GM18508 (cell line): Measurements from ENCODE around the gene BSG.
"Not testable (repeated sequence)": the region's sequence is repeated elsewhere in the genome, so short reads cannot be mapped to it uniquely, and the experiment has no call there.

Experiments used
- ATAC-seq: cut with Tn5 transposase; IDR thresholded peaks from one replicate; pipeline ENCODE4 v1.9.1; 2021; ENCODE audit warnings: moderate number of reproducible peaks; ENCODE audit not compliant: insufficient read depth, unreplicated experiment

The BSG gene

DNA sequence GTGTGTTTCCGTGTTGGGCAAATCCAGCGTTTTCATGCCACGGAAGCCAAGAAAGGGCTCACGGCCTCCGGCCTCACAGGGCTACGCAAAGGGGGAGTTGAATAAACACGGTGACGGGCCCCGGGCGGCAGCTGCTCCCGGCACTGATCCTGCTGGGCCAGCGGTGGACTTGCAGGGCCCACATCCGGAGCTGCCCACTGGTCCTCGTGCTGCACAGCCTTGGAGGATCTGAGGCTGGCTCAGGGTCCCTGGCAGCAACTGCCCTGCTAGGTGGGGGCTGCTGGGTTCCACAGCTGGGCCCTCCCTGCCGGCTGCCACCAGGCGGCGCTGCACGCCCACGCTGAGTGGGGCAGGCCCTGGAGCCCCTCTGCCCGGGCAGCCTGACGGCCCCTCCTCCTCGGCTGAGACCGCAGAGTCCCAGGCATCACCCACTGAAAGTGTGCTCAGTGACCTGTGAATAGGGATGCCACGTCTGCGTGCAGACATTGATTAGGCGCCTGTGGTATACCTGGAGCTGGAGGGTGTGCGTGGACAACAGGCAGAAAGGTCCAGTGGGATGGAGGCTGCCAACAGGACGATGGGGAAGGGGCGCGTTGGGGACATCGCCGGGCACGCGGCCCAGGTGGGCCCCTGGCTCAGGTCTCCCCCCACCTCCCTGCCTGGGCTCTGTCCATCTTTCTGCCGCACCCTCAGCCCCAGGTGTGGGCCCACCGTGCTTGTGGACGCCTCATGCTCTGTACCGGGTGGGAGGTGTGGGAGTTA is 12.0 kb downstream of the BSG start:
- ATAC-seq: no peak

DNA sequence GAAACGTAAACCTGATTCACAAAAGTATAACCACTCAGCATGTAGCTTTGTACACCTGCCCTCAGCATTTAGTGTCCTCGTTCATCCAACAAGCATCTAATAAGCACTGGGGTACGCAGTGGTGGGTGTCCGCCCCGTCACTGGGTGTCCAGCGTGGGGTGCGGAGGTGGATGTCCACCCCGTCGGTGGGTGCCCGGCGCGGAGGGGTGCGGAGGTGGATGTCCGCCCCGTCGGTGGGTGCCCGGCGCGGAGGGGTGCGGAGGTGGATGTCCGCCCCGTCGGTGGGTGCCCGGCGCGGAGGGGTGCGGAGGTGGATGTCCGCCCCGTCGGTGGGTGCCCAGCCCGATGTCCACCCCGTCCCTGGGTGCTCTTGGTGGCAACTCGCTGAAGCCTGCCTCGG is 12.8 kb downstream of the BSG start:
- not testable (repeated sequence) for ATAC-seq

DNA sequence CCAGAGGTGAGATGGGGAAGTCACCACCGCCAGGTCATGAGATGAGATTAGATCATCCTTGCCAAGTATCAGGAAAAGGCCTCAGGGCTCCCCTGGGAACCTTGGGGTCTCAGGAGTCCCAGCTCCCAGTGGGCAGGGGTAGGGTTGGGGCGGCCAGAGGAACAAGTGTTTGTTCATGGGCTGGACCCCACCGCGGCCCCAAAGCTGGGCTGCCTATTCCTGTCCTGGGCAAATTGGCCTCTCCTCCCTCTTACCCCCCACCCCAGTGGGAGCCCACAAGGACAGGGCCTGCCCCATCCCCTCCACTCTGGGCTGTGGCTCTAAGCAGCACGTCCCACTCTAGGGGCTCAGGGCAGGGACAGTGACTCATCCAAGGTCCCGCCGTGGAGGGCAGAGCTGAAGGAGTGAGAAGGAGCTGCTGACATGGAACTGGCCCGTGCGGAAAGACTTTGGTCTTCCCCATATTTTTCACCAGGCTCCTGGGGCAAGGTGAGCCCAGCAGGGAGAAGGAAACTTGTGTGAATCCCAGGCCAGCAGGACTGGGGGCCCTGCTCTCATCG is 13.2 kb downstream of the BSG start:
- ATAC-seq: no peak

DNA sequence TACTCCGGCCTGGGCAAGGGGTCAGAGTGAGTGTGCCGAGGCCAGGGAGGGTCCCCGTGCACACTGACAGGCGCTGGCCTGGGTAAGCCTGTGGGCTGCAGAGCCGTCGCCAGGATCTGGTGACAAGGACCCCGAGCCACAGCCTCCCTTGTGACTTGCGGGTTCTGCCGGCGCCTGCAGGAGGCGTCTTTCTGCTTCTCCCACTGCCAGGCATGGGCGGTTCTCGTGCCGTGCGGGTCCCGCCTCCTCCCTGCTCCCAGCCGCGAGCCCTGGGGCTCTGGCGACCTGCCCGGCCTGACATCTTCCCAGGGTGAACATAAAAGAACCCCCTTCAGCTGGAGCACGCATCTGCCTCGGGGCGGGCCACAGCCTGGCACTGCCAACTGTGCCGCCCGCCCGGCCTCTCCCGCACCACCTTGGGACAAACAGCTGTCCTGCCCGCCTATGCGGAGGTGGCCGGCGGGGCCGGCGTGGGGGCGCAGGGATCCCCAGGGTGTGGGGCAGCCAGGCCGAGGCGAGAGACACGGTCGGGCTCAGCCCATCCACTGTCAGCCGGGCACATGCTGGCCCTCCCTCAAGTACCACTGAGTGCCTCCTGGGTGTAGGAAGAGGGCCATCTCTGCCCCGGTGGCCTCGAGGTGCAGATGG is 15.8 kb downstream of the BSG start:
- ATAC-seq: no peak

DNA sequence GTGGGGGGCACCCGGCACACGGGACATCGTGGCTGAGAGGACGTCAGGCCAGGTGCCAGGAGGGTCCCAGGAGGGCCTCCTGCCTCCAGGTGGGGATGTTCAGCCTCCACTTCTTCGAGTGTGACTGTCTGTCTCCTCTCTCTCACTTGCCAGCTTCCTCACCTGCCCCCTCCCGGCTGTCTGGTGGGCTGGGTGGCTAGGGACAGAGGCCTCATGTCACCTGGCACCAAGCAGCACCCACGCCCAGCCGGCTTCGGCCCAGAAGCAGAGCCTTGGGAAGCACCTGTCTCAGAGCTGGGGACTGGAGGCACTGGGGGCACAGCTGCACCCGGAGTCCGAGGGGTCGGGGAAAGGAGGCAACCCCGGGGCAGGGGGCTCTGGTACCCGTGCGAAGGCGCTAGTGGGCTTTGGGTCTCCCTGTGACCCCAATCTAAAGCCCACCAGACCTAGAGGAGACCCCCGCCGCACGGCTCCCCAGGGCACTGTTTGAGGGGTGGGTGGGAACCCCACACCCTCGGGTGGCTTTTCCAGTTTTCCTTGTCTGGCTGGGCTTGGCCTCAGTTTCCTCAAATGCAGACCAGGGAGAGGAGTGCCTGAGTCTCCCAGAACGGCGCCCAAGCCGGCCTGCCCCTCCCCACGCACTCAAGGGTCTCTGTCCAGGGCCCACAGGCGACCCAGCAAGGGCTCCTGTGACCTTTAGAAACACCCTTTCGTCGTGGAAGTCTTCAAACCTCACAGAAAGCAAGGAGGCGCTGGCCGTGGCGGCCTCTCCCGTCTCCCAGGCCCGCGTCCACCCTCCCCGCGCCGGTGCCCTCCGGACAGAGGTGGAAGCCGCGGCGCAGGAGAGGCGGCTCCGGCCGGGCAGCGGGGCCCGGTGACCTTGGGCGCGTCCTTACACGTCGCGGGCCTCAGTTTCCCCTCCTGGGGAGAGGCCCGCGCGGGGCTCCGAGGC is 16.6 kb downstream of the BSG start:
- ATAC-seq: no peak

DNA sequence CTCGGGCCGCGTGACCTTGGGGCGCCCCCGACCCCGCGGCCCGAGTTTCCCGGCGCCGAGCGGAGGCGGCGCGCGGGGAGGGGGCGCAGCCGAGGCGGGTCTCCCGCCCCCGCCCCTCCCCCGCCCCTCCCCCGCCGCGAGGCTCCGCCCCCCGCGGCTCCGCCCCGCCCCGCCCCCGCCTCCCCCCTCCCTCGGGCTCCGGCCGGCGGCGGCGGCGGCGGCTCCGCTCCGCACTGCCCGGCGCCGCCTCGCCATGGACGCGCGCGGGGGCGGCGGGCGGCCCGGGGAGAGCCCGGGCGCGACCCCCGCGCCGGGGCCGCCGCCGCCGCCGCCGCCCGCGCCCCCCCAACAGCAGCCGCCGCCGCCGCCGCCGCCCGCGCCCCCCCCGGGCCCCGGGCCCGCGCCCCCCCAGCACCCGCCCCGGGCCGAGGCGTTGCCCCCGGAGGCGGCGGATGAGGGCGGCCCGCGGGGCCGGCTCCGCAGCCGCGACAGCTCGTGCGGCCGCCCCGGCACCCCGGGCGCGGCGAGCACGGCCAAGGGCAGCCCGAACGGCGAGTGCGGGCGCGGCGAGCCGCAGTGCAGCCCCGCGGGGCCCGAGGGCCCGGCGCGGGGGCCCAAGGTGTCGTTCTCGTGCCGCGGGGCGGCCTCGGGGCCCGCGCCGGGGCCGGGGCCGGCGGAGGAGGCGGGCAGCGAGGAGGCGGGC is 17.4 kb downstream of the BSG start, which contains the start of gene HCN2:
Gene HCN2 (plus strand): TSS at position 189 of the 703 bp plus-strand sequence. CDS start 65 bp downstream, at position 254.
- ATAC-seq: no peak

DNA sequence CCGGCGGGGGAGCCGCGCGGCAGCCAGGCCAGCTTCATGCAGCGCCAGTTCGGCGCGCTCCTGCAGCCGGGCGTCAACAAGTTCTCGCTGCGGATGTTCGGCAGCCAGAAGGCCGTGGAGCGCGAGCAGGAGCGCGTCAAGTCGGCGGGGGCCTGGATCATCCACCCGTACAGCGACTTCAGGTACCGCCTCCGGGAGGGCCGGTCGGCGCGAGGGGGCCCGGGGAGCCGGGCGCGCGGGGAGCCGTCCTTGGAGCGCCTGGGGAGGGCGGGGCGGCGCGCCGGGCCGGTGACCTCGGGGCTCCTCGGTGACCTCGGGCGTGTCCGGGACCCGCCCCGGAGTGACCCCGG is 18.0 kb downstream of the BSG start:
- ATAC-seq: no peak

DNA sequence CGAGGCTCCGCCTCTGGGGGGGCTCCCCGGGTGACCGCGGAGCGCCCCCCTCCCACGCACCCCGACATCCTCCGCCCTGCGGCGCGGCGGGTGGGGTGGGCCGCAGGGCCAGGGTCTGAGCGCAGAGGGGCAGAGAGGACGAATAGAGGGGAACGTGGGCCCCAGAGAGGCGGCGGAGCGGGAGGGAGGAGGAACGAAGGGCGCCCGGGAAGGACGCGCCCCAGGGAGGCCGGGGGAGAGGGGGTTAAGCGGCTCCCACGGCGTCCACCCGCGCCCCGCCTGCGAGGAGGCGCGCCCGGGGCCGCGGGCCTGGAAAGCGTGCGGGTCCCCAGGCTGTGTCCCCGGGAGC is 18.3 kb downstream of the BSG start:
- no peak for ATAC-seq

DNA sequence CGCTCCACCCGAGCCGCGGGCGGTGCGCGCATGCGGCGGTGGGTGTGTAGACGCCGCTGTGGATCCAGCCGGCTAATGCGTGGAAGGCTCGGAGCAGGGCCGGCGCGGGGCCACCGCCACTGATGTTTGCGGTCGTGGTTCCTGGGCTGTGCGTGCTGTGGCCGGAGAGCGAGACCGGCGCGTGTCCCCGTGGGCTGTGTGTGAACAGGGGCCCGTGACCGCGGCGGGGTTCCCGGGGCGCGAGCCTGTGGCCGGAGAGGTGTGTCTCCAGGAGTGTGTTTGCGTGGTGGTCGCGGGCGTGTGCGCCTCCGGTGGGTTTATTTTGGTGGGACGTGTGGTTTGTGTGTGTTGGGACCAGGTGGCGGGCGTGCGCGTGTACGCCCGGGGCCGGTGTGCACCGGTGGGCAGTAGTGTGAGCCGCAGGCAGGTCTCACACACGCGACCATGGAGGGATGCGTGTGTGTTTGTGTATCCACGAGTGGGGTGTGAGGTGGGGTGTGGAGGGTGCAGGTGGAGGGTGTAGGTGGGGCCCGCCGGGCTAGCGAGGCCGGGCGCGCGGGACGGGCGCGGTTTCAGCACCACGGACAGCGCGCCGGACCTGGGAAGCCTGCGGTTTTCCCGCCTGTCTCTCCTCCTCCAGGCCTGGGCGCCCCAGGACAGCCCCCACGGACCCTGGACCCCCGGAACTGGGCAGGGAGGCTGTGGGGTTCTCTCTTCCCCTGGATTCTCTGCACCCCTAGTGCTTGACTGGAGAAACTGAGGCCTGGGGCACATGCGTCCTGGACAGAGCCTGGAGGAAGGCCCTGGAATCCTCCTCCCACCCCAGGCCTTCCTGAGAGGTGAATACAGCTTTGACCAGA is 18.9 kb downstream of the BSG start:
- no peak for ATAC-seq

DNA sequence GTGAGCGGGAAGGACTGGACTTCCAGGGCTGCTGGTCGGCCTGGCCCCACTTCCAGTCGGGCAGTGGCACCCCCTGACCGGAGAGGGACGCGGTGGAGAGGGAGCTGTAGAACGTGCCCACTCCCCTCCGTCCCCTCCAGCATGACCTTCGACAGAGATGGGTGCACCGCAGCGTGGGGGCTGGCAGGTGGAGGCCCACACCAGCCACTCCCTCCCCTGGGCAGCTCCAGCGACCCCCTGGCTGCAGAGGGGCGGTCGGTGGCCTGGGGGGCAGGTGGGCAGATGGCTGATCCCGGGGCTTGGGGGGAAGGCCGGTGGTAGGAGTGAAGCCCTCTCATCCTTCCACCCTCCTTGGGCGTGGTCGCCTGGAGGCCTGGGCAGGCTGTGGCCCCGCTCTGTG is 19.7 kb downstream of the BSG start:
- ATAC-seq: no peak

DNA sequence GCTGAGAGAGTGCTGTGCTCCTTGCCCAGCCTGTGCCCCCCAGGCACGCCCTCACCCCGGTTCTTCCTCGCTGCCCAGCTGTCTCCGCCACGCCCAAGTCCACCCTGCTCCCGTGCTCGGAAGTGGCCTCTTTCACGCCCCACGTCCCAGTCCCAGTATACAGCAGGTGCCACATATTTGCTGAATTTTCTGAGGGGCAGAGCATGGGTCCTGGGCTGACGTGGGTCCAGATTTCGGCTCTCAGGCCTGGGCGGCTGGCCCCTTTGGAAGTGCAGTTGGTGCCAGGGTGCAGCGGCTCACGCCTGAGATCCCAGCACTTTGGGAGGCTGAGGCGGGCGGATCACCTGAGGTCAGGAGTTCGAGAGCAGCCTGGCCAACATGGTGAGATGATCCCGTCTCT is 20.7 kb downstream of the BSG start:
- ATAC-seq: no peak

DNA sequence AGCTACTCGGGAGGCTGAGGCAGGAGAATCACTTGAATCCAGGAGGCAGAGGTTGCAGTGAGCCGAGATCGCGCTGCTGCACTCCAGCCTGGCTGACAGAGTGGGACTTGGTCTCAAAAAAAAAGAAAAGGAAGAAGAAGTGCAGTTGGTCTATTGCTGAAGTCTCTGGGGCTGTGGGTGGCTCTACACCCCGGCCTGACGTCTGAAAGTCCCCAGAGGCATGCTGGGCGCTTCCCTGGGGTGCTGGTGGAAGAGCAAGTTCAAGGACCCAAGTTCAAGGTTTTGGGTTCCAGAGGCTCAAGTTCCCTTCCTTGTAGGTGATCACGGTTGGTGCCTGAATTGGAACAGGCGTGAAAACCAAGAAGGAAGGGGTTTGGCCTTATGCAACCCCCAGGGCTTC is 21.1 kb downstream of the BSG start:
- no peak for ATAC-seq

DNA sequence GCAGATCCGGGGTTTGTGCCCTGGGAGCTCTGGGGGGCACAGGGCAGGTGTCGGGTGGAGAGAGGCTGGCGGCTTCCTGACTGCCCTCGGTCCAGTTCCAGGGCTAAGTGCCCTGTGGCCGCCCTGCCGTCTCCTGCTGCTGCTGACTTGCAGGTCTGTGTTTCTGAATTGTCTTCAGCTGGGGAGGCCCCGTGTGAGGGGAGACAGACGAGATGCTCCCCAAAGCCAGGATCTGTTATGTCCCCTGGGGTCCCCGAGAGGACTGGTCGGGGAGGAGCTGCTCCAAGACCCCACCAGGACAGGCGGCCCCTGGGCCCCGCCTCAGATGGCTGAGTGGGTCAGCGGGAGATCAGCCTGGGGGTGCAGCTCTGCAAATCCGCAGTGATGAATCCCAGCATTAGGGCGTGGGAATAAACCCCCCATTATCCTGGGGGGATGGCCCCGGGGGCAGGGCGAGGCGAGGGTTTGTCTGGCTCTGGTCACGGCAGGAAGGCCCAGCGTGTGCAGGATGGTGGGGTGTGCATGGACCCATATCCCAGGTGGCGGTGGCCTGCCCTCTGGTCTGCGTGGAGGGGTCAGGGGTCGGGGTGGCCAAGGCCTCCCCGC is 22.0 kb downstream of the BSG start:
- ATAC-seq: no peak

DNA sequence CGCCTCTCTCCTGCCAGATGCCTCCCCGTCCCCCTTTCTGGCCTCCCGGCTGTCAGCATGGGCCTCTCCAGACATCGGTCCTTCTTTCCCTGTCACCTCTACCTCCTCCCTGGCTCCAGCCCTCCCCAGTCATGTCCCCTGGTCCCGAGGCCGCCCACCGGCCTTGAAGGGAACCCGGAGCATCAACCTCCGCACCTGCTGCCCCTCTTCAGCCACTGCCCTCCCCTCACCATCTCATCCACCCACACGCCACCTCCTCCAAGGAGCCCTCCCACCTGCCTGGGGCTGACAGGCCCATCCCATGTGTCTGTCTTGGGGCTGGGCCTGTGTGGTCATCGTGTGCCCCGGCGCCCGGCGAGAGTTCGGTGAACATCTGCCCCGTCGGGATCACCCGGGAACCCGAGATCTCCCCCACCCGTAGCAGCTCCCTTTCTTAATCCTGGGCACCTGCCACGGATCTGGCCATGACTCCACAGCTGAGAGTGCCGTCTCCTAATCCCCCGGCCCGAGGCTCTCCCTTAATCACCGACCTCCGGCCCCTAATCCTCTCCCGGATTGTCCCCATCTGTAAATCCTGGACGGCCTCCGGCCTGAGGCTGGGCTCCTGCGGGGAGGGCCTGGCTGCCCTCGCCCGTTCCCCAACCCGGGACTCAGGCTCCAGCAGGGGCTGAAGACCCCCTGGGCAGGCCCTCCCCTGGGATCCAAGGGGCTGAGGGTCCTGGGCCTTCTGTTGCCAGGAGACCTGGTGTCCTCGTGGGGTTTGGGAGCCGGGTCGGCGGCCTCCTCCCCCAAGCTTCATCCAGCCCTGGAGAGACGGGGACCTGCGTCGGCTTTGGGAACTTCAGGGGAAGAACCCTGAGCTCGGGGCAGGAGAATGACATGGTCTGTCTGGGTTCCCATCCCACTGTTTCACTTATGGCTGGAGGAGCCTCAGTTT is 23.2 kb downstream of the BSG start:
- ATAC-seq: no peak

DNA sequence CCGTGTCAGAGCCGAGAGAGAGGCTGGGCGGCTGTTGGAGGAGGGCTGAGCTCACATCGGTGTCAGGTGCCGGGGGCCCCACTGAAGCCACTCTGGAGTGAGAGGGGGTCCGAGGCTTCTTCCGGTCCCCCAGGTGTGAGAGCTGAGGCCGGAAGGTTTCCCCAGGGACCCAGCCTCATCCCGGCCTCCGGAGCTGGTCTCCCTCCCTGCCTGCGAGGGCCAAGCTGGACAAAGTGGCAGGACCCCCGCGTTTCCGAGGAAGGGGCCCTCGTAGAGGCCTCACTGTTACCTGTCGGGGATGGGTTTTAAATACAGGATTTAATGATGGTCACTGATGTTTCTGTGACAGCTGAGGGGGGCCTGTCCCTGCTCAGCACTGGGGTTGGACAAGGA is 23.9 kb downstream of the BSG start:
- ATAC-seq: no peak

DNA sequence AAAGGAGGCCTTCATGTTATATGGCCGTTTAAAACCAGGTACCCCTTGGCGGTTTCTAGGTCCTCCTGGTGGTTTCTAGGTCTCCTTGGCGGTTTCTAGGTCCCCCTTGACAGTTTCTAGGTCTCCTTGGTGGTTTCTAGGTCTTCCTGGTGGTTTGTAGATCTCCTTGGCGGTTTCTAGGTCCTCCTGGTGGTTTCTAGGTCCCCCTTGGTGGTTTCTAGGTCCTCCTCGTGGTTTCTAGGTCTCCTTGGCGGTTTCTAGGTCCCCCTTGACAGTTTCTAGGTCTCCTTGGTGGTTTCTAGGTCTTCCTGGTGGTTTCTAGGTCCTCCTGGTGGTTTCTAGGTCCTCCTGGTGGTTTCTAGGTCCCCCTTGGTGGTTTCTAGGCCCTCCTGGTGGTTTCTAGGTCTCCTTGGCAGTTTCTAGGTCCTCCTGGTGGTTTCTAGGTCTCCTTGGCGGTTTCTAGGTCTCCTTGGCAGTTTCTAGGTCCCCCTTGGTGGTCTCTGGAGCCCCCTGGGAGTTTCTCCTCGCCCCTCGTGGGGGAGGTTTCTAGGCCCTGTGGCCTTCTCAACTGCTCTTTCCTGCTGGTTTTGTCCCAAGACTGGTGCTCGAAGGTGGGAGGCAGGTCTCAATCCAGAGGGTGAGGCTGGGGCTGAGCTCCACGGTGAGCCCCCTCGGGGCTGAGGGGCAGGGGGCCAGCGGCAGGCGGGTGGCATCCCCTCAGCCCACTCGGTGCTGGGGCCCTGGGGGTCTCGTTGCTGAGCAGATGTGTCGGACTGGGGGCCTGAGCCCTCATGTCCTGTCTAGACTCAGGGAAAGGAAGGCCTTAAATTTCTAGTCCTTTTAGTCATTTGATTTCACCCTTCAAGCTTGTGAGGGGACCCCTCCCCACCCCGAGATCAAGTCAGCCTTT is 25.3 kb downstream of the BSG start:
- ATAC-seq: no peak

DNA sequence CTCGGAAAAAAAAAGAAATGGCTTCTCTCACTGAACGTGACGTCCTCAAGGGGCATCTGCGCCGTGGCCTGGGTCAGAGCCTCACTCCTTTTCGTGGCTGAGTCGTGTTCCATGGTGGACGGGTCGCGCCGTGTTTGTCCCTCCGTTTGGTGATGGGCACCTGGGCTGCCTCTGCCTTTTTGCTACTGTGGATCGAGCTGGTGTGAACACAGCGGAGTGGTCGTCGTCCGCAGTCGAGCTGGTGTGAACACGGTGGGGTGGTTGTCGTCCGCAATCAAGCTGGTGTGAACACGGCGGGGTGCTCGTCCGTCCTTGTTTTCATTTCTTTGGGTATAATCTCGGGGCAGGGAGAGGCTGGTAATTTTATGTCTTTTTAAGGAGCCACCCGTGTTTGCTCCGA is 28.9 kb downstream of the BSG start:
- no peak for ATAC-seq
